Activated naive CD8-positive, alpha-beta T cell treated with anti-CD3 and anti-CD28 coated beads, Interleukin-2, amount 50 U/mL, for 24 hours (primary cell): Measurements from ENCODE around the gene STYXL1.
"Not testable (repeated sequence)": the region's sequence is repeated elsewhere in the genome, so short reads cannot be mapped to it uniquely, and the experiment has no call there.

Experiments used
- ATAC-seq: fragments of 150-1000 bp; cut with Tn5 transposase; one replicate; pipeline ENCODE4 v1.10.0; 2021
- DNase-seq: peaks from one replicate; pipeline ENCODE4 v3.0.0; 2021
- H3K27ac Mint-ChIP-seq: one replicate; pipeline ENCODE4 v1.8.0; 2021; ENCODE audit warnings: mild to moderate bottlenecking, mixed read lengths
- H3K27me3 Mint-ChIP-seq: one replicate; pipeline ENCODE4 v1.8.0; 2021; ENCODE audit warnings: mixed read lengths
- H3K36me3 Mint-ChIP-seq: one replicate; pipeline ENCODE4 v1.8.0; 2021; ENCODE audit warnings: low read depth, mixed read lengths
- H3K4me1 Mint-ChIP-seq: one replicate; pipeline ENCODE4 v1.8.0; 2021; ENCODE audit warnings: mixed read lengths
- H3K4me3 Mint-ChIP-seq: one replicate; pipeline ENCODE4 v1.8.0; 2021; ENCODE audit warnings: mild to moderate bottlenecking, moderate library complexity, mixed read lengths
- H3K9me3 Mint-ChIP-seq: one replicate; pipeline ENCODE4 v1.8.0; 2021; ENCODE audit warnings: mixed read lengths

The STYXL1 gene

GRCh38 chr7:76047811-76048667 lies at the start of gene STYXL1, which contains the start of gene MDH2:
STYXL1 (minus strand) TSS chr7:76048000; CDS start chr7:76030523, 17,477 bp downstream.
MDH2 (plus strand) TSS chr7:76048106; CDS start chr7:76048161, 55 bp downstream.
- Mint-ChIP-seq H3K9me3 (no peaks in the 10 kb centered on the region), H3K27me3 (no peaks in the 10 kb centered on the region), H3K4me3 (peak within 1 kb of the TSS; percentile 98), H3K4me1 (peaks cover 46% of the 10 kb centered on the region), H3K27ac (peak within 1 kb of the TSS; percentile 98), H3K36me3 (peaks cover 38% of the 10 kb centered on the region)
- ATAC-seq (peak; percentile 97), DNase-seq (peak; percentile 91)

- H3K9me3 Mint-ChIP-seq, result no peaks in the 10 kb centered on the region
- H3K4me1 Mint-ChIP-seq, result no peaks in the 10 kb centered on the region
- peaks cover 4% of the 10 kb centered on the region for H3K27me3 Mint-ChIP-seq
- ATAC-seq (no peak), DNase-seq (no peak)
- H3K36me3 Mint-ChIP-seq, result no peaks in the 10 kb centered on the region
- no peak overlapping the region for H3K4me3 Mint-ChIP-seq
- no peak overlapping the region for H3K27ac Mint-ChIP-seq
These were observed 48.1 kb upstream of the STYXL1 start for GRCh38 chr7:76095908-76096307.

GRCh38 chr7:76094326-76094725 lies 46.5 kb upstream of the STYXL1 start:
- H3K36me3 Mint-ChIP-seq, ATAC-seq, H3K27me3 Mint-ChIP-seq, H3K4me1 Mint-ChIP-seq, DNase-seq, H3K27ac Mint-ChIP-seq, H3K9me3 Mint-ChIP-seq, H3K4me3 Mint-ChIP-seq: not testable (repeated sequence)

- H3K9me3 Mint-ChIP-seq, H3K27me3 Mint-ChIP-seq, H3K36me3 Mint-ChIP-seq, ATAC-seq, H3K27ac Mint-ChIP-seq, H3K4me3 Mint-ChIP-seq, DNase-seq, H3K4me1 Mint-ChIP-seq: not testable (repeated sequence)
These were observed 45.7 kb upstream of the STYXL1 start for GRCh38 chr7:76093531-76093930.

- Mint-ChIP-seq H3K4me1 (no peaks in the 10 kb centered on the region), H3K4me3 (no peak overlapping the region), H3K27ac (no peak overlapping the region), H3K9me3 (no peaks in the 10 kb centered on the region), H3K27me3 (peaks cover 4% of the 10 kb centered on the region), H3K36me3 (no peaks in the 10 kb centered on the region)
- DNase-seq (no peak), ATAC-seq (no peak)
These were observed 43.7 kb upstream of the STYXL1 start for GRCh38 chr7:76091506-76091905.

- Mint-ChIP-seq H3K4me1 (no peaks in the 10 kb centered on the region), H3K27me3 (peaks cover 4% of the 10 kb centered on the region), H3K4me3 (no peak overlapping the region), H3K27ac (no peak overlapping the region), H3K9me3 (no peaks in the 10 kb centered on the region), H3K36me3 (no peaks in the 10 kb centered on the region)
- DNase-seq (no peak), ATAC-seq (no peak)
These were observed 42.2 kb upstream of the STYXL1 start for GRCh38 chr7:76089865-76090475.

- not testable (repeated sequence) for H3K4me3 Mint-ChIP-seq, ATAC-seq, H3K27me3 Mint-ChIP-seq, H3K4me1 Mint-ChIP-seq, H3K9me3 Mint-ChIP-seq, DNase-seq, H3K36me3 Mint-ChIP-seq, H3K27ac Mint-ChIP-seq
These were observed 39.6 kb upstream of the STYXL1 start for GRCh38 chr7:76087362-76087791.

GRCh38 chr7:76086070-76086469 lies 38.3 kb upstream of the STYXL1 start:
- DNase-seq (no peak), ATAC-seq (no peak)
- Mint-ChIP-seq H3K9me3 (no peaks in the 10 kb centered on the region), H3K27ac (no peak overlapping the region), H3K36me3 (no peaks in the 10 kb centered on the region), H3K4me3 (no peak overlapping the region), H3K27me3 (peaks cover 3% of the 10 kb centered on the region), H3K4me1 (no peaks in the 10 kb centered on the region)

- not testable (repeated sequence) for H3K4me3 Mint-ChIP-seq, H3K27ac Mint-ChIP-seq, ATAC-seq, H3K27me3 Mint-ChIP-seq, H3K4me1 Mint-ChIP-seq, DNase-seq, H3K36me3 Mint-ChIP-seq, H3K9me3 Mint-ChIP-seq
These were observed 36.3 kb upstream of the STYXL1 start for GRCh38 chr7:76084115-76084514.

GRCh38 chr7:76080204-76080603 lies 32.4 kb upstream of the STYXL1 start:
- DNase-seq (no peak), ATAC-seq (no peak)
- Mint-ChIP-seq H3K36me3 (no peaks in the 10 kb centered on the region), H3K4me3 (no peak overlapping the region), H3K27me3 (peaks cover 3% of the 10 kb centered on the region), H3K4me1 (peaks cover 7% of the 10 kb centered on the region), H3K27ac (no peak overlapping the region), H3K9me3 (no peaks in the 10 kb centered on the region)

- peaks cover 7% of the 10 kb centered on the region for H3K4me1 Mint-ChIP-seq
- no peak for ATAC-seq
- no peaks in the 10 kb centered on the region for H3K36me3 Mint-ChIP-seq
- H3K4me3 Mint-ChIP-seq, result no peak overlapping the region
- no peak overlapping the region for H3K27ac Mint-ChIP-seq
- peaks cover 3% of the 10 kb centered on the region for H3K27me3 Mint-ChIP-seq
- H3K9me3 Mint-ChIP-seq, result no peaks in the 10 kb centered on the region
- DNase-seq, result no peak
These were observed 29.6 kb upstream of the STYXL1 start for GRCh38 chr7:76077435-76077834.

- peaks cover 7% of the 10 kb centered on the region for H3K4me1 Mint-ChIP-seq
- no peak overlapping the region for H3K4me3 Mint-ChIP-seq
- H3K27ac Mint-ChIP-seq, result no peak overlapping the region
- no peak for DNase-seq
- H3K9me3 Mint-ChIP-seq, result no peaks in the 10 kb centered on the region
- peaks cover 3% of the 10 kb centered on the region for H3K27me3 Mint-ChIP-seq
- ATAC-seq, result no peak
- no peaks in the 10 kb centered on the region for H3K36me3 Mint-ChIP-seq
These were observed 29.2 kb upstream of the STYXL1 start for GRCh38 chr7:76076995-76077394.

- Mint-ChIP-seq H3K27me3 (no peaks in the 10 kb centered on the region), H3K4me3 (no peak overlapping the region), H3K9me3 (no peaks in the 10 kb centered on the region), H3K4me1 (peaks cover 7% of the 10 kb centered on the region), H3K27ac (no peak overlapping the region), H3K36me3 (no peaks in the 10 kb centered on the region)
- DNase-seq (no peak), ATAC-seq (no peak)
These were observed 27.2 kb upstream of the STYXL1 start for GRCh38 chr7:76074972-76075370.

GRCh38 chr7:76074306-76074971 lies 26.6 kb upstream of the STYXL1 start:
- DNase-seq (no peak), ATAC-seq (no peak)
- Mint-ChIP-seq H3K27ac (no peak overlapping the region), H3K9me3 (no peaks in the 10 kb centered on the region), H3K4me1 (peaks cover 7% of the 10 kb centered on the region), H3K4me3 (no peak overlapping the region), H3K27me3 (no peaks in the 10 kb centered on the region), H3K36me3 (no peaks in the 10 kb centered on the region)
